Measurements from ENCODE around the gene TANGO6. TPM values are rescaled to one million over a fixed set of nuclear protein-coding genes. Genes with fewer than 3 reads are reported as not detected.
A peak's percentile ranks its signal among the peaks of the same experiment; 100 is the strongest.

TANGO6 gene
- total RNA-seq, 2 donors from 2014 or later, result 9.6 to 22.7 TPM

- intact Hi-C loops (cut with DNase I), result no loop called here
- Histone ChIP-seq H3K4me1 (peaks cover 43% of the 10 kb centered on the region), H3K27me3 (no peaks in the 10 kb centered on the region), H3K4me3 (no peak overlapping the region), H3K36me3 (replicated peaks in 1 of 2; ENCODE audit: insufficient read depth in 1 of 2, low read depth in 2 of 2) (no peaks in the 10 kb centered on the region), H3K27ac (no peak overlapping the region), H3K9me3 (no peaks in the 10 kb centered on the region)
- ATAC-seq (no peak), DNase-seq (no peak)
- TF ChIP-seq CTCF (IDR thresholded peaks at IDR 0.05) (no peak), POLR2A (IDR thresholded peaks at IDR 0.05) (no peak)
- WGBS, 2 donors, result 92 to 94% methylated on average over 11 to 12 of the region's 12 CpGs
These were observed 79.8 kb downstream of the TANGO6 start for GRCh38 chr16:68923116-68923515.

GRCh38 chr16:68927018-68927417 lies 83.7 kb downstream of the TANGO6 start:
- H3K4me1 ChIP-seq, result peaks cover 47% of the 10 kb centered on the region
- WGBS, 2 donors, result 29 to 49% methylated on average over 3 of the region's 3 CpGs
- peak overlapping the region; percentile 25 to 58 (median 48) for H3K27ac ChIP-seq
- no peaks in the 10 kb centered on the region for H3K36me3 ChIP-seq (replicated peaks in 1 of 2; ENCODE audit: insufficient read depth in 1 of 2, low read depth in 2 of 2)
- H3K9me3 ChIP-seq, result no peaks in the 10 kb centered on the region
- DNase-seq (peak in 1 of 4 donors; percentile 20), ATAC-seq (peak; percentile 66)
- no peak overlapping the region for H3K4me3 ChIP-seq
- intact Hi-C loops (cut with DNase I), result no loop called here
- H3K27me3 ChIP-seq, result no peaks in the 10 kb centered on the region
- TF ChIP-seq POLR2A (IDR thresholded peaks at IDR 0.05), result no peak
- no peak for TF ChIP-seq CTCF (IDR thresholded peaks at IDR 0.05)

GRCh38 chr16:68931196-68931595 lies 87.9 kb downstream of the TANGO6 start:
- no peak overlapping the region for H3K4me3 ChIP-seq
- DNase-seq (no peak), ATAC-seq (no peak)
- H3K27me3 ChIP-seq, result no peaks in the 10 kb centered on the region
- no peaks in the 10 kb centered on the region for H3K36me3 ChIP-seq (replicated peaks in 1 of 2; ENCODE audit: insufficient read depth in 1 of 2, low read depth in 2 of 2)
- intact Hi-C loops (cut with DNase I), result no loop called here
- no peak overlapping the region for H3K27ac ChIP-seq
- no peaks in the 10 kb centered on the region for H3K9me3 ChIP-seq
- 64 to 84% methylated on average over 3 of the region's 3 CpGs for WGBS, 2 donors
- H3K4me1 ChIP-seq, result peaks cover 25% of the 10 kb centered on the region
- TF ChIP-seq POLR2A (IDR thresholded peaks at IDR 0.05) (no peak), CTCF (IDR thresholded peaks at IDR 0.05) (no peak)

- intact Hi-C loops (cut with DNase I), result no loop called here
- peaks cover 12% of the 10 kb centered on the region for H3K4me1 ChIP-seq
- H3K9me3 ChIP-seq, result no peaks in the 10 kb centered on the region
- ATAC-seq (no peak), DNase-seq (no peak)
- TF ChIP-seq CTCF (IDR thresholded peaks at IDR 0.05), result no peak
- no peak for TF ChIP-seq POLR2A (IDR thresholded peaks at IDR 0.05)
- no peaks in the 10 kb centered on the region for H3K27me3 ChIP-seq
- no peak overlapping the region for H3K4me3 ChIP-seq
- H3K27ac ChIP-seq, result no peak overlapping the region
- no peaks in the 10 kb centered on the region for H3K36me3 ChIP-seq (replicated peaks in 1 of 2; ENCODE audit: insufficient read depth in 1 of 2, low read depth in 2 of 2)
- 92 to 94% methylated on average over 3 of the region's 3 CpGs for WGBS, 2 donors
These were observed 91.1 kb downstream of the TANGO6 start for GRCh38 chr16:68934402-68934801.

GRCh38 chr16:68935008-68935407 lies 91.7 kb downstream of the TANGO6 start:
- DNase-seq, result no peak
- Histone ChIP-seq H3K9me3 (no peaks in the 10 kb centered on the region), H3K4me3 (no peak overlapping the region), H3K4me1 (peaks cover 12% of the 10 kb centered on the region), H3K27me3 (no peaks in the 10 kb centered on the region), H3K36me3 (replicated peaks in 1 of 2; ENCODE audit: insufficient read depth in 1 of 2, low read depth in 2 of 2) (no peaks in the 10 kb centered on the region), H3K27ac (no peak overlapping the region)
- no peak for TF ChIP-seq POLR2A (IDR thresholded peaks at IDR 0.05)
- intact Hi-C loops (cut with DNase I), result no loop called here
- no peak for ATAC-seq

Measured in body of pancreas (tissue), 4 donors.